Lower lobe of right lung (tissue), 2 donors: ENCODE measurements around the gene NLGN2. TPM values are rescaled to one million over a fixed set of nuclear protein-coding genes. Genes with fewer than 3 reads are reported as not detected.

Source experiments
- ATAC-seq, 2 donors: fragments of 200-7000 bp; cut with Tn5 transposase; one replicate each; pipeline ENCODE4 v1.9.1; 2020 to 2022; ENCODE audit warnings: mild to moderate bottlenecking in 2 of 2, moderate library complexity in 2 of 2
- DNase-seq: peaks from one replicate; pipeline ENCODE4 v3.0.0-alpha.2; 2020
- H3K27ac ChIP-seq: fragments of 200-600 bp; one replicate; pipeline ENCODE4 v1.8.0; 2022
- H3K27me3 ChIP-seq: fragments of 200-600 bp; one replicate; pipeline ENCODE4 v1.8.0; 2022; ENCODE audit warnings: low read depth
- H3K36me3 ChIP-seq: fragments of 200-600 bp; one replicate; pipeline ENCODE4 v1.8.0; 2022; ENCODE audit warnings: mild to moderate bottlenecking
- H3K4me1 ChIP-seq: fragments of 200-600 bp; one replicate; pipeline ENCODE4 v1.8.0; 2022
- H3K4me3 ChIP-seq: fragments of 200-600 bp; one replicate; pipeline ENCODE4 v1.8.0; 2022; ENCODE audit warnings: mild to moderate bottlenecking
- H3K9me3 ChIP-seq: fragments of 200-600 bp; one replicate; pipeline ENCODE4 v1.8.0; 2022
- intact Hi-C: fragments of 100-400 bp; cut with DNase I; formaldehyde crosslinking; loops from one replicate; pipeline ENCODE4 v1.11.0; 2022
- total RNA-seq: library from RNA; stranded (reverse); fragmentation: NEBNext Ultra II Directional; extraction: Animal tissue kit (Norgen Biotek cat#: 25700); gene quantifications from one replicate; pipeline ENCODE4 v1.2.1, GENCODE V29; 2021
- TF ChIP-seq, protein P1 (sequence below): fragments of 200-600 bp; IDR thresholded peaks from one replicate; pipeline ENCODE4 v1.8.0; 2022; ENCODE audit warnings: antibody characterized with exemption, mild to moderate bottlenecking
- donor health status: DM: no; HTN: yes; CAD: no; lungs with severe emphysema.

Gene NLGN2
- total RNA-seq, 1 donor from 2014 or later: 9.5 TPM

DNA sequence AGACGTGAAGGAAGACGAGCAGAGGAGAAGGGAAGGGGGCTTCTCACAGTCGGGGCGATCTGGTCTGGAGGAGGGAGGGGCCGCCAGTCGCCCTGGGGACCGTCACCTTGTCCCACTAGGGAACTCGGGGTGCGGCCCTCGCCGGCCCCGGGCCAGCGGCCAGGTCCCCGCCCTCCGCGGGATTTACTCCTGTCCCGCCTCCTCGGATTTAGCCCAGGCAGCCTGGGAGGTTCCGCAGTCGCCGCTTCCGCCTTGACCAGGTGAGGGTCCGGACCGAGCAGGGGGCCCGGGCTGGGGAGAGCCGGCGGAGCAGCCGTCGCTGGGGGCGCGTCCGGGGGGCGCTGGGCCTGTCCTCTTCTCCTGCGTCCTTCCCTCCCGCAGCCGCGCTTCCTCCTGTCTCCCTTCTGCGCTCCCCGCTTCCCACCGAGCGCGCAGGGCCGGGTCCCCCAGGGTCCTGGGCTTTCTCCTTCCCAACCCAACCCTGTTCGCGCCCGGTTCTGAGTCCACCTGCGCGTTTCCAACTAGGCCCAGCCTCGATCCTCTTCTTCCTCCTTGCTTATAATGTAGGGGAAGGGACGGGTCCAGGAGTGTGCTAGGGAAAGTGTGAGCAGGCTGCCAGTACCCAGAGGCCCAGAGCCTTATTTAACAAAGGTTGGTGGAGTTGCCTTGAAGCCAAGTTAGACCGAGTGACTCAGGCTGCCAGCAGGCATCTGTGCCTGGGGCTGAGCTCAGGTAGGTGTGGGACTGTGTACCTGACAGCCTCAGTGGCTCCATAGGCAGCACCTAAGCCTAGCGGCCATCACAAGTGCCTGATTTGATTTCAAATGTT is 26.6 kb upstream of the NLGN2 start, which contains the start of gene TNK1:
TSS of gene TNK1 (plus strand) at position 235 of the 829 bp plus-strand sequence. CDS start 1,838 bp downstream, outside the sequence.
- Histone ChIP-seq H3K36me3 (peaks cover 6% of the 10 kb centered on the region), H3K4me3 (peak within 1 kb of the TSS; percentile 61), H3K9me3 (no peaks in the 10 kb centered on the region), H3K27me3 (peaks cover 10% of the 10 kb centered on the region), H3K27ac (peak within 1 kb of the TSS; percentile 71), H3K4me1 (peaks cover 26% of the 10 kb centered on the region)
- DNase-seq (peak; percentile 79), ATAC-seq (peak; percentile 82 to 93)
- TF ChIP-seq, protein P1, sequence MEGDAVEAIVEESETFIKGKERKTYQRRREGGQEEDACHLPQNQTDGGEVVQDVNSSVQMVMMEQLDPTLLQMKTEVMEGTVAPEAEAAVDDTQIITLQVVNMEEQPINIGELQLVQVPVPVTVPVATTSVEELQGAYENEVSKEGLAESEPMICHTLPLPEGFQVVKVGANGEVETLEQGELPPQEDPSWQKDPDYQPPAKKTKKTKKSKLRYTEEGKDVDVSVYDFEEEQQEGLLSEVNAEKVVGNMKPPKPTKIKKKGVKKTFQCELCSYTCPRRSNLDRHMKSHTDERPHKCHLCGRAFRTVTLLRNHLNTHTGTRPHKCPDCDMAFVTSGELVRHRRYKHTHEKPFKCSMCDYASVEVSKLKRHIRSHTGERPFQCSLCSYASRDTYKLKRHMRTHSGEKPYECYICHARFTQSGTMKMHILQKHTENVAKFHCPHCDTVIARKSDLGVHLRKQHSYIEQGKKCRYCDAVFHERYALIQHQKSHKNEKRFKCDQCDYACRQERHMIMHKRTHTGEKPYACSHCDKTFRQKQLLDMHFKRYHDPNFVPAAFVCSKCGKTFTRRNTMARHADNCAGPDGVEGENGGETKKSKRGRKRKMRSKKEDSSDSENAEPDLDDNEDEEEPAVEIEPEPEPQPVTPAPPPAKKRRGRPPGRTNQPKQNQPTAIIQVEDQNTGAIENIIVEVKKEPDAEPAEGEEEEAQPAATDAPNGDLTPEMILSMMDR: no peak
- intact Hi-C loops: no loop called here

GRCh38 chr17:7382901-7383300 is 24.7 kb upstream of the NLGN2 start:
- H3K27me3 ChIP-seq: peaks cover 10% of the 10 kb centered on the region
- H3K4me3 ChIP-seq: no peak overlapping the region
- no peak overlapping the region for H3K27ac ChIP-seq
- peaks cover 16% of the 10 kb centered on the region for H3K36me3 ChIP-seq
- TF ChIP-seq, protein P1: no peak
- ATAC-seq (no peak), DNase-seq (no peak)
- H3K9me3 ChIP-seq: no peaks in the 10 kb centered on the region
- peaks cover 26% of the 10 kb centered on the region for H3K4me1 ChIP-seq
- intact Hi-C loops: no loop called here

GRCh38 chr17:7383371-7383741 is 24.3 kb upstream of the NLGN2 start:
- H3K9me3 ChIP-seq: no peaks in the 10 kb centered on the region
- intact Hi-C loops: no loop called here
- peaks cover 10% of the 10 kb centered on the region for H3K27me3 ChIP-seq
- peaks cover 21% of the 10 kb centered on the region for H3K36me3 ChIP-seq
- DNase-seq (no peak), ATAC-seq (no peak)
- peak overlapping the region; percentile 52 for H3K4me3 ChIP-seq
- H3K4me1 ChIP-seq: peaks cover 26% of the 10 kb centered on the region
- TF ChIP-seq, protein P1: no peak
- peak overlapping the region; percentile 49 for H3K27ac ChIP-seq

DNA sequence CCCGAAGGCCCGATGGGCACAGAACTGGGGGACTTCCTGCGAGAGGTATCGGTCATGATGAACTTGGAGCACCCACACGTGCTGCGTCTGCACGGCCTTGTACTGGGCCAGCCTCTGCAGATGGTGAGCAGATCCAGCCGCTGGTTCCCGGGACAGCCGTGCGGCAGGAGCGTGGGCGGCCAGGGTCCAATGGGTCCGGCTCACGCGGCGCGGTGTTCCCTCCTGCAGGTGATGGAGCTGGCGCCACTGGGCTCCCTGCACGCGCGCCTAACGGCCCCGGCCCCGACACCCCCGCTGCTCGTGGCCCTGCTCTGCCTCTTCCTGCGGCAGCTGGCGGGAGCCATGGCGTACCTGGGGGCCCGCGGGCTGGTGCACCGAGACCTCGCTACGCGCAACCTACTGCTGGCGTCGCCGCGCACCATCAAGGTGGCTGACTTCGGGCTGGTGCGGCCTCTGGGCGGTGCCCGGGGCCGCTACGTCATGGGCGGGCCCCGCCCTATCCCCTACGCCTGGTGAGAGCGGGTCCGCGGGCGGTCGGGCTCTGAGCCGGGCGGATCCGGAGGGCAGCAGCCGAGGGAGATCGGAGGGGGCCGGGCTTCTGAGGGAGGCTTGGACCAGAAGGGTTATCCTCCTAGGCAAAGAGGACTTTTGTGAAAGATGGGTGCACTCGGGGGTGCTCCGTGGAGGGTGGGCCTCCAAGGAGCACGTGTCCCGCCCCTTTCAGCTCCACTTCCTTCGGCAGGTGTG is 23.7 kb upstream of the NLGN2 start:
- Histone ChIP-seq H3K36me3 (peaks cover 26% of the 10 kb centered on the region), H3K4me1 (peaks cover 26% of the 10 kb centered on the region), H3K27ac (peak overlapping the region; percentile 49), H3K9me3 (no peaks in the 10 kb centered on the region), H3K4me3 (peak overlapping the region; percentile 52), H3K27me3 (peaks cover 10% of the 10 kb centered on the region)
- intact Hi-C loops: no loop called here
- peak; percentile 45 to 68 for ATAC-seq
- peak; percentile 51 for DNase-seq
- TF ChIP-seq, protein P1: no peak

GRCh38 chr17:7384489-7385081 is 23.1 kb upstream of the NLGN2 start:
- peaks cover 33% of the 10 kb centered on the region for H3K36me3 ChIP-seq
- peak overlapping the region; percentile 52 for H3K4me3 ChIP-seq
- no peaks in the 10 kb centered on the region for H3K9me3 ChIP-seq
- peak overlapping the region; percentile 49 for H3K27ac ChIP-seq
- peaks cover 10% of the 10 kb centered on the region for H3K27me3 ChIP-seq
- intact Hi-C loops: no loop called here
- H3K4me1 ChIP-seq: peaks cover 26% of the 10 kb centered on the region
- DNase-seq (no peak), ATAC-seq (no peak)
- TF ChIP-seq, protein P1: no peak
